ENCODE measurements around the gene MC4R. TPM values are rescaled to one million over a fixed set of nuclear protein-coding genes. Genes with fewer than 3 reads are reported as not detected.
"Not testable (repeated sequence)": the region's sequence is repeated elsewhere in the genome, so short reads cannot be mapped to it uniquely, and the experiment has no call there.

Gene MC4R
- total RNA-seq (not detected), total RNA-seq (0 to 0.06 (median 0) reads per million in 172 experiments)
- not detected for polyA plus RNA-seq (2013, experiment 1 of 2)
- 0.03 TPM for polyA plus RNA-seq (2013, experiment 2 of 2)

DNA sequence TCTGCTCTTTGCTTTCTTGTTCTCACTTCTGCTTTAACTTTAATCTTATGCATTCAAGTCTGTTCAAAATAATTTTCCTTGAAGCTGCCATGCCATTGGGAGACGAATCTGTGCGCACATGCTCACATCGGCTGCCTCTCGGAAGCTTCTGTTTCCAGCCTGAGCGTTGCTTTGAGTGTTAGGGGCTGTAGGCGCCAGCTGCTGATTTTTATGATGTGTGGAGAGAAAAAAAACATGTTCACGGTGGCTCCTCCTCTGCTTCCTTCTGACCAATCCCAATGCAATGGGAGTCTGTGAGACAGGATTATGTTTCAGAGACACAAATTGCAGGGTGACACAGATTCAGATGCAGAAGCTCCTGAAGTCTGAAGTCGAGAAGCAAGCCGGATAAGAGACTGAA lies at the start of gene MC4R:
TSS of gene MC4R (minus strand) at position 180 of the 400 bp plus-strand sequence. CDS start 426 bp downstream, outside the sequence.
- Histone ChIP-seq H3K27me3 (ENCODE audit: control insufficient read depth in 1 of 2, insufficient read depth in 2 of 2, low read length in 2 of 2) (no peaks in the 10 kb centered on the region), H3K9me3 (ENCODE audit: control insufficient read depth in 1 of 2, insufficient read depth in 1 of 2, low read length in 2 of 2) (no peaks in the 10 kb centered on the region), H3K4me1 (ENCODE audit: insufficient read depth, low read length) (no peaks in the 10 kb centered on the region), H3K36me3 (ENCODE audit: insufficient read depth, low read length) (no peaks in the 10 kb centered on the region), H3K27ac (ENCODE audit: low read depth in 1 of 2, low read length in 2 of 2) (no peak within 1 kb of the TSS), H3K4me3 (ENCODE audit: low read length) (no peak within 1 kb of the TSS)
- H3K4me1 Mint-ChIP-seq (ENCODE audit: low read depth) = no peaks in the 10 kb centered on the region
- H3K27me3 Mint-ChIP-seq = no peaks in the 10 kb centered on the region
- no peak within 1 kb of the TSS for H3K4me3 Mint-ChIP-seq
- no peak for ATAC-seq (ENCODE audit: poor library complexity)
- no peak for DNase-seq
- ChIA-PET POLR2A (no interaction called here), CTCF (no interaction called here)
- intact Hi-C loops (cut with DNase I, micrococcal nuclease) = no loop called here
- no peaks in the 10 kb centered on the region for H3K9me3 Mint-ChIP-seq
- TF ChIP-seq, protein P1, sequence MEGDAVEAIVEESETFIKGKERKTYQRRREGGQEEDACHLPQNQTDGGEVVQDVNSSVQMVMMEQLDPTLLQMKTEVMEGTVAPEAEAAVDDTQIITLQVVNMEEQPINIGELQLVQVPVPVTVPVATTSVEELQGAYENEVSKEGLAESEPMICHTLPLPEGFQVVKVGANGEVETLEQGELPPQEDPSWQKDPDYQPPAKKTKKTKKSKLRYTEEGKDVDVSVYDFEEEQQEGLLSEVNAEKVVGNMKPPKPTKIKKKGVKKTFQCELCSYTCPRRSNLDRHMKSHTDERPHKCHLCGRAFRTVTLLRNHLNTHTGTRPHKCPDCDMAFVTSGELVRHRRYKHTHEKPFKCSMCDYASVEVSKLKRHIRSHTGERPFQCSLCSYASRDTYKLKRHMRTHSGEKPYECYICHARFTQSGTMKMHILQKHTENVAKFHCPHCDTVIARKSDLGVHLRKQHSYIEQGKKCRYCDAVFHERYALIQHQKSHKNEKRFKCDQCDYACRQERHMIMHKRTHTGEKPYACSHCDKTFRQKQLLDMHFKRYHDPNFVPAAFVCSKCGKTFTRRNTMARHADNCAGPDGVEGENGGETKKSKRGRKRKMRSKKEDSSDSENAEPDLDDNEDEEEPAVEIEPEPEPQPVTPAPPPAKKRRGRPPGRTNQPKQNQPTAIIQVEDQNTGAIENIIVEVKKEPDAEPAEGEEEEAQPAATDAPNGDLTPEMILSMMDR (IDR thresholded peaks at IDR 0.05) = no peak
- H3K27ac Mint-ChIP-seq = no peak within 1 kb of the TSS
- H3K36me3 Mint-ChIP-seq (ENCODE audit: low read depth) = no peaks in the 10 kb centered on the region

DNA sequence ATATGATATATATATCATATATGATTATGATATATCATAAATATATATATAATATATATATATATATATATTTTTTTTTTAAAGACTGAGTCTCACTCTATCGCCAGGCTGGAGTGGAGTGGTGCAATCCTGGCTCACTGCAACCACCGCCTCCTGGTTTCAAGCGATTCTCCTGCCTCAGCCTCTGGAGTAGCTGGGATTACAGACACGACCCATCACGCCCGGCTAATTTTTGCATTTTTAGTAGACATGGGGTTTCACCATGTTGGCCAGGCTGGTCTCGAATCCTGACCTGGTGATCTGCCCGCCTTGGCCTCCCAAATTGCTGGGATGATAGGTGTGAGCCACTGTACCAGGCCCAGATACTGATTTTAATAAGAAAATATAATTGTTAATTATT lies 49.7 kb upstream of the MC4R start:
- intact Hi-C loops (cut with DNase I, micrococcal nuclease); H3K27me3 ChIP-seq (ENCODE audit: control insufficient read depth in 1 of 2, insufficient read depth in 2 of 2, low read length in 2 of 2); ATAC-seq (ENCODE audit: poor library complexity); H3K4me3 Mint-ChIP-seq; H3K4me1 ChIP-seq (ENCODE audit: insufficient read depth, low read length); H3K27ac ChIP-seq (ENCODE audit: low read depth in 1 of 2, low read length in 2 of 2); POLR2A ChIA-PET; CTCF ChIA-PET; H3K4me1 Mint-ChIP-seq (ENCODE audit: low read depth); H3K27ac Mint-ChIP-seq; H3K9me3 ChIP-seq (ENCODE audit: control insufficient read depth in 1 of 2, insufficient read depth in 1 of 2, low read length in 2 of 2); H3K36me3 ChIP-seq (ENCODE audit: insufficient read depth, low read length); DNase-seq; H3K27me3 Mint-ChIP-seq; H3K36me3 Mint-ChIP-seq (ENCODE audit: low read depth); H3K9me3 Mint-ChIP-seq; H3K4me3 ChIP-seq (ENCODE audit: low read length): not testable (repeated sequence)

DNA sequence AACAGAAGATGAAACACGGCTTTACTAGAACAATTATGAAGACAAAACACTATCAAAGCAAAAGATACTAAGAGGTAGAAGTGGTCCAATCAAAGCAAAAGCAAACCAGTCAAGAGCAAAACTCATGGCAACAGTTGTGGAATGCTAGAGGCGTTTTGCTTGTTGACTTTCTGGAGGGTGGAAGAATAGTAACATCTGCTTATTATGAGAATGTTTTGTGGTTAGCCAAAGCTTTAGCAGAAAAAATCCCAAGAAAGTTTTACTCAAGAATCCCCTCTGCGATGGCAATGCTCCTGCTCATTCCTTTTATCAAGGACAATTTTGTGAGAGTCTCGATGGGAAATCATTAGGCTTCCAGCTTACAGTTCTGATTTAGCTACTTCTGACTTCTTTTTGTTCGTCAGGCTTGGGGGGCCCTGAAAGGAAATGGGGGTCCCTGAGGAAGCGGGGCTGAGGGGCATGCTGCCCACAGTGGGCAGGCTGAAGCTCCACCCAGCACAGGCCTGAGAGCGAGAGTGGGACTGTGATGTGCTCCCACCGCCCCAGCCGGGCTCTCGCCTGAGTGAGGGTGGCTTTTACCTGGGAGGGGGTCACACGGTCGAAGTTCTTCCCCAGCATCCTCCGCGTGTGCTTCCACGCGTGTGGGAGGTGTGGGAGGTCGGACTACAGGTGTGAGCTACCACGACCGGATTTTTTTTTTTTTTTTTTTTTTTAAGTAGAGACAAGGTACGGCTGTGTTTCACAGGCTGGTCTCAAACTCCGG lies 49.0 kb upstream of the MC4R start:
- POLR2A ChIA-PET = no interaction called here
- H3K36me3 Mint-ChIP-seq (ENCODE audit: low read depth) = no peaks in the 10 kb centered on the region
- Histone ChIP-seq H3K9me3 (ENCODE audit: control insufficient read depth in 1 of 2, insufficient read depth in 1 of 2, low read length in 2 of 2) (peaks cover 0 to 4% of the 10 kb centered on the region in 2 experiments), H3K27ac (ENCODE audit: low read depth in 1 of 2, low read length in 2 of 2) (no peak overlapping the region), H3K4me3 (ENCODE audit: low read length) (no peak overlapping the region), H3K27me3 (ENCODE audit: control insufficient read depth in 1 of 2, insufficient read depth in 2 of 2, low read length in 2 of 2) (no peaks in the 10 kb centered on the region), H3K4me1 (ENCODE audit: insufficient read depth, low read length) (no peaks in the 10 kb centered on the region), H3K36me3 (ENCODE audit: insufficient read depth, low read length) (no peaks in the 10 kb centered on the region)
- CTCF ChIA-PET = no interaction called here
- no peak for ATAC-seq (ENCODE audit: poor library complexity)
- H3K4me1 Mint-ChIP-seq (ENCODE audit: low read depth) = no peaks in the 10 kb centered on the region
- no peaks in the 10 kb centered on the region for H3K27me3 Mint-ChIP-seq
- no peak overlapping the region for H3K27ac Mint-ChIP-seq
- H3K4me3 Mint-ChIP-seq = no peak overlapping the region
- intact Hi-C loops (cut with DNase I, micrococcal nuclease) = no loop called here
- H3K9me3 Mint-ChIP-seq = no peaks in the 10 kb centered on the region
- DNase-seq = no peak
- TF ChIP-seq, protein P1 (IDR thresholded peaks at IDR 0.05) = no peak

DNA sequence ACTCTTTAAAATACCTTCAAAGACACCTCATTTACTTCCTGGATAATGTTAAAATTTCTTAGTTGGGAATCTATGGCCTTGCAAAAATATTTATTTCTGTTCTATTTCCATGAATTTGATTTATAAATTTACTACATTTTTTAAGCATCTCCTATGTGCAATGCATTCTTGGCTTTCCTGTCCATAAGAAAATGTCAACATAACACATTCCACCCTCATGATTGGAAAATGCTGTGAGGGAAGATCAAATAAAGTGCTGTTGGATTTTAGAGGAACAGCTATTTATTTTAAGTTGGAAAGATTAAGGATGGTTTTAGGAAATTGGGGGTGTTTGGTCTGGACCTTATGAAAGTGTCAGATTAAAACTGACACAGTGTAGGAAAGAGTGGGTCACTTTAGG lies 45.4 kb upstream of the MC4R start:
- no peaks in the 10 kb centered on the region for H3K4me1 Mint-ChIP-seq (ENCODE audit: low read depth)
- Histone ChIP-seq H3K9me3 (ENCODE audit: control insufficient read depth in 1 of 2, insufficient read depth in 1 of 2, low read length in 2 of 2) (peaks cover 0 to 10% of the 10 kb centered on the region in 2 experiments), H3K4me1 (ENCODE audit: insufficient read depth, low read length) (no peaks in the 10 kb centered on the region), H3K36me3 (ENCODE audit: insufficient read depth, low read length) (no peaks in the 10 kb centered on the region), H3K27me3 (ENCODE audit: control insufficient read depth in 1 of 2, insufficient read depth in 2 of 2, low read length in 2 of 2) (no peaks in the 10 kb centered on the region), H3K27ac (ENCODE audit: low read depth in 1 of 2, low read length in 2 of 2) (no peak overlapping the region), H3K4me3 (ENCODE audit: low read length) (no peak overlapping the region)
- TF ChIP-seq, protein P1 (IDR thresholded peaks at IDR 0.05) = no peak
- H3K4me3 Mint-ChIP-seq = no peak overlapping the region
- no peaks in the 10 kb centered on the region for H3K27me3 Mint-ChIP-seq
- ATAC-seq (ENCODE audit: poor library complexity) (no peak), DNase-seq (no peak)
- H3K36me3 Mint-ChIP-seq (ENCODE audit: low read depth) = no peaks in the 10 kb centered on the region
- H3K9me3 Mint-ChIP-seq = no peaks in the 10 kb centered on the region
- ChIA-PET POLR2A (no interaction called here), CTCF (no interaction called here)
- intact Hi-C loops (cut with DNase I, micrococcal nuclease) = no loop called here
- H3K27ac Mint-ChIP-seq = no peak overlapping the region

Measured in CD4-positive, alpha-beta T cell (primary cell).